Coronary artery (tissue), 2 donors: Measurements from ENCODE around the gene PPP1R16B.

Source experiments
- DNase-seq: peaks from one replicate; pipeline ENCODE4 v3.0.0-alpha.2; 2017; ENCODE audit warnings: low spot score
- H3K27ac ChIP-seq, 2 donors: fragments of 200-600 bp; sonication (generic); one replicate each; pipeline ENCODE4 v1.5.1; 2016 to 2019
- H3K4me3 ChIP-seq: fragments of 200-600 bp; sonication (generic); 2 replicates; pipeline ENCODE4 v1.5.1; 2016; ENCODE audit warnings: mild to moderate bottlenecking, moderate library complexity
- CTCF ChIP-seq: fragments of 200-600 bp; sonication (generic); IDR thresholded peaks from one replicate; pipeline ENCODE4 v1.5.1; 2019; ENCODE audit warnings: antibody characterized with exemption

Gene PPP1R16B

DNA sequence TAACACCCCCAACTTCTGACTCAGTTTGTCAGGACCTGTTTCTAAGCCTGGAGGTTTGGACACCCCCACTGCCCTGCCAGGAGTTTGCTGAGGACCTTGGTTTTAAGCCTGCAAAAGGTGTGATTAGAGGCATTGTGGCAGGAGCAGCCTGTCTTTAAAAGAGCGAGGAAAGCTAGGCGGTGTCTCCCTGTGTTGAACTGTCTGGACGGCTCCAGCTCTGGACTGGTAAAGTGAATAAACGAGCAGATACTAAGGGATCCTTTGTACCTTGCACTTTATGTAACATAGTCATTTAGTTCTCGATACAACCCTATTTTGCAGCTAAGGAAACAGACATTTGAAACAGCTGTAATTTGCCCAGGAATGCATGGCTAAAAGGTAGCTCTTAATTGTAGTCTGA, 135.1 kb downstream of the PPP1R16B start:
- no peak overlapping the region for H3K4me3 ChIP-seq
- no peak overlapping the region for H3K27ac ChIP-seq
- DNase-seq = no peak
- TF ChIP-seq CTCF = no peak

- Histone ChIP-seq H3K27ac (no peak overlapping the region), H3K4me3 (no peak overlapping the region)
- TF ChIP-seq CTCF = no peak
- DNase-seq = no peak
Measured at GRCh38 chr20:38941726-38942389, 136.4 kb downstream of the PPP1R16B start.

GRCh38 chr20:38945012-38945411, 139.5 kb downstream of the PPP1R16B start:
- Histone ChIP-seq H3K4me3 (no peak overlapping the region), H3K27ac (no peak overlapping the region)
- no peak for TF ChIP-seq CTCF
- DNase-seq = no peak

DNA sequence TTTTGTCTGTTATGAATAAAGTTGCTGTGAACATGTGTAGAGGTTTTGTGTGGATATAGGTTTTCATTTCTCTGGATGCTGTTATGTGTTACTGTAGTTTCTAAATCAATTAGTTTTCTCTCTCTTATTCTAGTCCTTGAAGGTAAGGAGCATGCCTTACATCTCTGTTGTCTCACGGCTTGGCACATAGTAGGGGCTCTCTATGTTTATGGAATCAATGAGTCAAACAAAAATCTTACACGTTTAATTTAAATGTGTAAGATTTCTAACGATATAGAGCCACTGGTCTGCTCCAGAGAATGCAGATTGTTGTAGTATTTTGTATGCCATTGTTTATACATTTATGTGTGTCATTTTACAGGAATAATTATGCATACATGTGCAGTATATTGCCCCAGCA, 141.3 kb downstream of the PPP1R16B start:
- DNase-seq = no peak
- H3K27ac ChIP-seq = no peak overlapping the region

GRCh38 chr20:38947931-38948362, 142.4 kb downstream of the PPP1R16B start:
- no peak overlapping the region for H3K4me3 ChIP-seq
- no peak overlapping the region for H3K27ac ChIP-seq
- DNase-seq = no peak
- no peak for TF ChIP-seq CTCF

More for the DNA sequence above, 141.3 kb downstream of the PPP1R16B start:
- H3K4me3 ChIP-seq = no peak overlapping the region
- TF ChIP-seq CTCF = no peak

- Histone ChIP-seq H3K27ac (no peak overlapping the region), H3K4me3 (no peak overlapping the region)
- no peak for DNase-seq
- no peak for TF ChIP-seq CTCF
Measured at GRCh38 chr20:38950254-38950653, 144.8 kb downstream of the PPP1R16B start.

DNA sequence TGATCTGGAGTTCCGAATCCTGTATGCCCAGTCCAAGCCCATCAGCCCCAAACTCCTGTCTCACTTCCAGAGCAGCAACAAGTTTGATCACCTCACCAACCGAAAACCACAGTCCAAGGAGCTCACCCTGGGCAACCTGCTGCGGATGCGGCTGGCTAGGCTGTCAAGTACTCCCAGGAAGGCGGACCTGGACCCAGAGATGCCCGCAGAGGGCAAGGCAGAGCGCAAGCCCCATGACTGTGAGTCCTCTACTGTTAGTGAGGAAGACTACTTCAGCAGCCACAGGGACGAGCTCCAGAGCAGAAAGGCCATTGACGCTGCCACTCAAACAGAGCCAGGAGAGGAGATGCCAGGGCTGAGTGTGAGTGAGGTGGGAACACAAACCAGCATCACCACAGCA, 146.1 kb downstream of the PPP1R16B start:
- Histone ChIP-seq H3K27ac (no peak overlapping the region), H3K4me3 (no peak overlapping the region)
- no peak for TF ChIP-seq CTCF
- no peak for DNase-seq
